Heart left ventricle (tissue), 13 donors: ENCODE results near the gene NFATC1.

Source experiments
- POLR2A ChIP-seq, 2 donors: fragments of 450-650 bp; IDR thresholded peaks; one replicate each; pipeline ENCODE4 v1.6.1; 2017; ENCODE audit warnings: antibody characterized with exemption in 2 of 2, mild to moderate bottlenecking in 2 of 2, moderate library complexity in 2 of 2
- TF ChIP-seq, protein P1 (sequence below), 12 donors: fragments of 200-600 bp; sonication (generic) in 4 of 12; IDR thresholded peaks; one replicate each; pipeline versions ENCODE4 v1.5.0 to v1.8.0; 2018 to 2022; ENCODE audit warnings: antibody characterized with exemption in 12 of 12, mild to moderate bottlenecking in 5 of 12
- donor health status: ischemic (EF 13 %, LVEDD 7.1; RV severe dilation, severe dysfunction).
- donor health status: DM: no; HTN: yes; CAD: no.
- donor health status: DM: no; HTN: no; CAD: no.
- donor health status: ischemic (EF 25% LVEDD 6.9; RV normal size, moderate dysfunction).
- donor health status: ischemic (EF 25% LVEDD 5.7; RV mildly dilated, moderate dysfunction).
- donor health status: ischemic (EF 35%, LVEDD 5.7; RV mildly dilated, moderate dysfunction).
- donor health status: nonischemic (EF 11% LVEDD 7.7; RV severe dilation, severe dysfunction).
- donor health status: DM: yes; HTN: yes; CAD: no.
- donor health status: PGD.
- donor health status: ischemic (EF 29% LVEDD 5.4; RV normal size, mild dysfunction).
- donor health status: nonischemic (EF 23%, LVEDD 6.1; RV moderate dilation, normal function).

DNA sequence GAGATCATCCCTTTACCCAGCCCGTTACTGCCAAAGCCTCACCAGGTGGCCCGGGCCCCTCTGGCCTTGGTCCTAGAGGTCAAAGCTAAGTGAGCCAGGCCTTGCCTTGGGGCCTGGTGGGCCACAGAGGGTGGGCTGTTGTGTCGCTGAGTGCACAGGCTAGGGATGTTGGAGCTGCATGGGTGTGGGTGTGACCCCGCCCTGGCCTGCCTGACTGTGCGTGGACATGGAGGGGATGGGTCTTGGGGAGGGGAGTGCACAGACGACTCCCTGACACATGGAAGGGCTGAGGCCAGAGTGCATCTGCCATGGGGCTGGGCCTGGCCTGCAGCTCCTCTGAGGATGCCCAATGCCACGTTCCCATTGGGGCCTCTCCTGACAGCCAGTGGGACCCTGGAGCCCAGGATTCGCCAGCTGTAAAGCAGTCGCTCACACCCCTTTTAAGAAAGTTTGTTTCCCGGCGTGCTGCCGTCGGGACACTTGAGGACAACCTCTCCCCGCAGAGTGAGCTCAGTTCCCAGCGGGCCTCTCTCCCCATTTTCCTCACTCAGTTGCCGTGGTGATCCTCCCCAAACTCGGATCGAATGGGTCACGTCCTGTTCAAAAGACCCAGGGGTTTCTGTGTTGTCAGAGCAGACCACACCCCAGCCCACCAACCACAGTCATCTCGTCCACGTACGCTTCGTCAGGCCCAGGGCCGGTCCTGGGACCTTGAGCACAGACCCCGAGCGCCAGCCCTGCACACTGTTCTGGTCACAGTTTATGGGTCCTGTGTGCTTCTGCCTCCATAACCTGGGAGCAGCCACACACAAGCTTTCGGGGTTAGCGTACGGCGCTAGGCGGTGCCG, 93.5 kb downstream of the NFATC1 start:
- TF ChIP-seq, protein P1, sequence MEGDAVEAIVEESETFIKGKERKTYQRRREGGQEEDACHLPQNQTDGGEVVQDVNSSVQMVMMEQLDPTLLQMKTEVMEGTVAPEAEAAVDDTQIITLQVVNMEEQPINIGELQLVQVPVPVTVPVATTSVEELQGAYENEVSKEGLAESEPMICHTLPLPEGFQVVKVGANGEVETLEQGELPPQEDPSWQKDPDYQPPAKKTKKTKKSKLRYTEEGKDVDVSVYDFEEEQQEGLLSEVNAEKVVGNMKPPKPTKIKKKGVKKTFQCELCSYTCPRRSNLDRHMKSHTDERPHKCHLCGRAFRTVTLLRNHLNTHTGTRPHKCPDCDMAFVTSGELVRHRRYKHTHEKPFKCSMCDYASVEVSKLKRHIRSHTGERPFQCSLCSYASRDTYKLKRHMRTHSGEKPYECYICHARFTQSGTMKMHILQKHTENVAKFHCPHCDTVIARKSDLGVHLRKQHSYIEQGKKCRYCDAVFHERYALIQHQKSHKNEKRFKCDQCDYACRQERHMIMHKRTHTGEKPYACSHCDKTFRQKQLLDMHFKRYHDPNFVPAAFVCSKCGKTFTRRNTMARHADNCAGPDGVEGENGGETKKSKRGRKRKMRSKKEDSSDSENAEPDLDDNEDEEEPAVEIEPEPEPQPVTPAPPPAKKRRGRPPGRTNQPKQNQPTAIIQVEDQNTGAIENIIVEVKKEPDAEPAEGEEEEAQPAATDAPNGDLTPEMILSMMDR (IDR thresholded peaks at IDR 0.05) = no peak
- TF ChIP-seq POLR2A (IDR thresholded peaks at IDR 0.05) = no peak
